Measurements from ENCODE around the gene VSTM4. TPM values are rescaled to one million over a fixed set of nuclear protein-coding genes. Genes with fewer than 3 reads are reported as not detected.

VSTM4 gene
- total RNA-seq, 3 donors from 2014 or later (not counting 1 experiment from before 2014, with no cell fraction given): 0.38 to 0.57 (median 0.45) TPM

GRCh38 chr10:49150426-49150825, 35.1 kb upstream of the VSTM4 start:
- H3K36me3 Mint-ChIP-seq: peaks cover 15% of the 10 kb centered on the region
- 90% methylated on average over 5 of the region's 5 CpGs for WGBS (ENCODE audit: insufficient coverage)
- peaks cover 4 to 10% of the 10 kb centered on the region in 2 donors for H3K27me3 Mint-ChIP-seq (ENCODE audit: low read depth in 2 of 2)
- ATAC-seq (no peak), DNase-seq (no peak)
- intact Hi-C loops (cut with micrococcal nuclease): no loop called here
- H3K4me3 Mint-ChIP-seq: no peak overlapping the region
- Histone ChIP-seq H3K4me1 (ENCODE audit: control insufficient read depth, insufficient read depth, low read length) (peaks cover 4% of the 10 kb centered on the region), H3K4me3 (ENCODE audit: low read length) (no peak overlapping the region), H3K27me3 (ENCODE audit: control insufficient read depth, insufficient read depth, low read length) (no peaks in the 10 kb centered on the region), H3K36me3 (ENCODE audit: control insufficient read depth, insufficient read depth, low read length) (no peaks in the 10 kb centered on the region), H3K9me3 (ENCODE audit: control insufficient read depth, insufficient read depth, low read length) (peaks cover 5% of the 10 kb centered on the region), H3K27ac (ENCODE audit: low read length) (no peak overlapping the region)
- no peak overlapping the region for H3K27ac Mint-ChIP-seq
- peaks cover 3 to 5% of the 10 kb centered on the region in 2 donors for H3K9me3 Mint-ChIP-seq
- TF ChIP-seq CTCF (IDR thresholded peaks at IDR 0.05): no peak
- peaks cover 21 to 24% of the 10 kb centered on the region in 2 donors for H3K4me1 Mint-ChIP-seq

GRCh38 chr10:49149881-49150280, 34.6 kb upstream of the VSTM4 start:
- no peak for ATAC-seq
- Mint-ChIP-seq H3K4me3 (no peak overlapping the region), H3K27ac (no peak overlapping the region), H3K4me1 (peaks cover 19 to 22% of the 10 kb centered on the region in 2 donors), H3K27me3 (ENCODE audit: low read depth in 2 of 2) (peaks cover 6 to 15% of the 10 kb centered on the region in 2 donors), H3K36me3 (peaks cover 15% of the 10 kb centered on the region), H3K9me3 (peaks cover 3 to 5% of the 10 kb centered on the region in 2 donors)
- intact Hi-C loops (cut with micrococcal nuclease): no loop called here
- Histone ChIP-seq H3K36me3 (ENCODE audit: control insufficient read depth, insufficient read depth, low read length) (no peaks in the 10 kb centered on the region), H3K27me3 (ENCODE audit: control insufficient read depth, insufficient read depth, low read length) (no peaks in the 10 kb centered on the region), H3K27ac (ENCODE audit: low read length) (no peak overlapping the region), H3K4me3 (ENCODE audit: low read length) (no peak overlapping the region), H3K9me3 (ENCODE audit: control insufficient read depth, insufficient read depth, low read length) (peaks cover 5% of the 10 kb centered on the region), H3K4me1 (ENCODE audit: control insufficient read depth, insufficient read depth, low read length) (peaks cover 4% of the 10 kb centered on the region)
- TF ChIP-seq CTCF (IDR thresholded peaks at IDR 0.05): no peak
- no peak for DNase-seq
- 92% methylated on average over 3 of the region's 3 CpGs for WGBS (ENCODE audit: insufficient coverage)

GRCh38 chr10:49144058-49144720, 28.9 kb upstream of the VSTM4 start:
- peaks cover 3 to 5% of the 10 kb centered on the region in 2 donors for H3K9me3 Mint-ChIP-seq
- Histone ChIP-seq H3K9me3 (ENCODE audit: control insufficient read depth, insufficient read depth, low read length) (peaks cover 5% of the 10 kb centered on the region), H3K4me1 (ENCODE audit: control insufficient read depth, insufficient read depth, low read length) (no peaks in the 10 kb centered on the region), H3K4me3 (ENCODE audit: low read length) (no peak overlapping the region), H3K36me3 (ENCODE audit: control insufficient read depth, insufficient read depth, low read length) (no peaks in the 10 kb centered on the region), H3K27ac (ENCODE audit: low read length) (no peak overlapping the region), H3K27me3 (ENCODE audit: control insufficient read depth, insufficient read depth, low read length) (no peaks in the 10 kb centered on the region)
- no peak for TF ChIP-seq CTCF (IDR thresholded peaks at IDR 0.05)
- ATAC-seq (no peak), DNase-seq (no peak)
- H3K4me3 Mint-ChIP-seq: no peak overlapping the region
- H3K27me3 Mint-ChIP-seq (ENCODE audit: low read depth in 2 of 2): peaks cover 8 to 15% of the 10 kb centered on the region in 2 donors
- intact Hi-C loops (cut with micrococcal nuclease): no loop called here
- H3K36me3 Mint-ChIP-seq: peaks cover 15% of the 10 kb centered on the region
- WGBS (ENCODE audit: insufficient coverage): 100% methylated on average over 2 of the region's 2 CpGs
- H3K27ac Mint-ChIP-seq: no peak overlapping the region
- peaks cover 0 to 9% of the 10 kb centered on the region in 2 donors for H3K4me1 Mint-ChIP-seq

GRCh38 chr10:49143249-49143648, 27.9 kb upstream of the VSTM4 start:
- ATAC-seq (no peak), DNase-seq (no peak)
- H3K27ac Mint-ChIP-seq: no peak overlapping the region
- peaks cover 11% of the 10 kb centered on the region for H3K36me3 Mint-ChIP-seq
- TF ChIP-seq CTCF (IDR thresholded peaks at IDR 0.05): no peak
- H3K4me1 Mint-ChIP-seq: peaks cover 0 to 9% of the 10 kb centered on the region in 2 donors
- Histone ChIP-seq H3K36me3 (ENCODE audit: control insufficient read depth, insufficient read depth, low read length) (no peaks in the 10 kb centered on the region), H3K27ac (ENCODE audit: low read length) (no peak overlapping the region), H3K27me3 (ENCODE audit: control insufficient read depth, insufficient read depth, low read length) (no peaks in the 10 kb centered on the region), H3K4me3 (ENCODE audit: low read length) (no peak overlapping the region), H3K9me3 (ENCODE audit: control insufficient read depth, insufficient read depth, low read length) (peaks cover 5% of the 10 kb centered on the region), H3K4me1 (ENCODE audit: control insufficient read depth, insufficient read depth, low read length) (peaks cover 4% of the 10 kb centered on the region)
- intact Hi-C loops (cut with micrococcal nuclease): no loop called here
- peaks cover 6 to 15% of the 10 kb centered on the region in 2 donors for H3K27me3 Mint-ChIP-seq (ENCODE audit: low read depth in 2 of 2)
- H3K9me3 Mint-ChIP-seq: peaks cover 3% of the 10 kb centered on the region in 2 donors
- H3K4me3 Mint-ChIP-seq: no peak overlapping the region
